CD4-positive, alpha-beta T cell treated with Interferon gamma for 1 hour (primary cell): ENCODE results near the gene FPR3.

Experiments used
- DNase-seq: peaks from one replicate; pipeline ENCODE4 v3.0.0-alpha.2; 2020

The FPR3 gene

GRCh38 chr19:51807925-51808324 is 13.0 kb downstream of the FPR3 start:
- DNase-seq, result no peak

- DNase-seq, result no peak
Measured at GRCh38 chr19:51808333-51808986, 13.5 kb downstream of the FPR3 start.

GRCh38 chr19:51809787-51810186 is 14.8 kb downstream of the FPR3 start:
- DNase-seq, result no peak

- no peak for DNase-seq
Measured at GRCh38 chr19:51810223-51810622, 15.3 kb downstream of the FPR3 start.

- DNase-seq, result peak; percentile 72
Measured at GRCh38 chr19:51811344-51811743, 16.4 kb downstream of the FPR3 start.

- DNase-seq, result no peak
Measured at GRCh38 chr19:51815043-51815442, 20.1 kb downstream of the FPR3 start.

GRCh38 chr19:51816711-51817110 is 21.8 kb downstream of the FPR3 start:
- no peak for DNase-seq

- no peak for DNase-seq
Measured at GRCh38 chr19:51820011-51820410, 25.1 kb downstream of the FPR3 start.

GRCh38 chr19:51820831-51821446 is 26.0 kb downstream of the FPR3 start:
- DNase-seq, result no peak

- no peak for DNase-seq
Measured at GRCh38 chr19:51821456-51821855, 26.5 kb downstream of the FPR3 start.

- no peak for DNase-seq
Measured at GRCh38 chr19:51821921-51822320, 27.0 kb downstream of the FPR3 start.

GRCh38 chr19:51822325-51822724 is 27.4 kb downstream of the FPR3 start:
- peak; percentile 52 for DNase-seq

- DNase-seq, result no peak
Measured at GRCh38 chr19:51822946-51823345, 28.0 kb downstream of the FPR3 start.

GRCh38 chr19:51824281-51825005 is 29.5 kb downstream of the FPR3 start:
- peak; percentile 62 for DNase-seq

GRCh38 chr19:51830274-51830673 is 35.3 kb downstream of the FPR3 start:
- peak; percentile 32 for DNase-seq

GRCh38 chr19:51837145-51837544 is 42.2 kb downstream of the FPR3 start:
- no peak for DNase-seq

- DNase-seq, result no peak
Measured at GRCh38 chr19:51861870-51862622, 67.1 kb downstream of the FPR3 start.

GRCh38 chr19:51873097-51873496 is 78.1 kb downstream of the FPR3 start:
- no peak for DNase-seq
